ENCODE results near the gene SYS1. TPM values are rescaled to one million over a fixed set of nuclear protein-coding genes. Genes with fewer than 3 reads are reported as not detected.

SYS1 gene
- total RNA-seq, 2 donors from 2014 or later = 14.2 to 15.3 TPM

GRCh38 chr20:45354423-45355208 is 8.3 kb upstream of the SYS1 start:
- WGBS, 2 donors = 71 to 72% methylated on average over 9 of the region's 9 CpGs
- Histone ChIP-seq H3K4me3 (no peak overlapping the region), H3K4me1 (peaks cover 22% of the 10 kb centered on the region), H3K9me3 (no peaks in the 10 kb centered on the region), H3K36me3 (replicated peaks in 1 of 2; ENCODE audit: insufficient read depth in 1 of 2, low read depth in 2 of 2) (no peaks in the 10 kb centered on the region), H3K27ac (no peak overlapping the region), H3K27me3 (no peaks in the 10 kb centered on the region)
- no peak for ATAC-seq
- intact Hi-C loops (cut with DNase I) = no loop called here
- TF ChIP-seq CTCF (IDR thresholded peaks at IDR 0.05) (no peak), POLR2A (IDR thresholded peaks at IDR 0.05) (no peak)
- DNase-seq = no peak

GRCh38 chr20:45355209-45356084 is 7.5 kb upstream of the SYS1 start:
- Histone ChIP-seq H3K27ac (no peak overlapping the region), H3K9me3 (no peaks in the 10 kb centered on the region), H3K36me3 (replicated peaks in 1 of 2; ENCODE audit: insufficient read depth in 1 of 2, low read depth in 2 of 2) (no peaks in the 10 kb centered on the region), H3K4me1 (peaks cover 31% of the 10 kb centered on the region), H3K27me3 (no peaks in the 10 kb centered on the region), H3K4me3 (no peak overlapping the region)
- no peak for DNase-seq
- WGBS, 2 donors = 49 to 90% methylated on average over 5 of the region's 5 CpGs
- intact Hi-C loops (cut with DNase I) = no loop called here
- TF ChIP-seq POLR2A (IDR thresholded peaks at IDR 0.05) (no peak), CTCF (IDR thresholded peaks at IDR 0.05) (no peak)
- ATAC-seq = no peak

GRCh38 chr20:45358282-45359068 is 4.5 kb upstream of the SYS1 start:
- H3K27ac ChIP-seq = peak overlapping the region; percentile 46 to 94 (median 82)
- ATAC-seq (peak; percentile 5), DNase-seq (peak; percentile 54 to 86 (median 74))
- peaks cover 52% of the 10 kb centered on the region for H3K4me1 ChIP-seq
- 36 to 50% methylated on average over 10 of the region's 10 CpGs for WGBS, 2 donors
- TF ChIP-seq CTCF (IDR thresholded peaks at IDR 0.05) (peak in 1 of 7 experiments; percentile 8), POLR2A (IDR thresholded peaks at IDR 0.05) (peak in 2 of 3 donors; percentile 34 to 44)
- no peak overlapping the region for H3K4me3 ChIP-seq
- H3K9me3 ChIP-seq = no peaks in the 10 kb centered on the region
- H3K36me3 ChIP-seq (replicated peaks in 1 of 2; ENCODE audit: insufficient read depth in 1 of 2, low read depth in 2 of 2) = no peaks in the 10 kb centered on the region
- no peaks in the 10 kb centered on the region for H3K27me3 ChIP-seq
- intact Hi-C loops (cut with DNase I) = no loop called here

GRCh38 chr20:45359069-45359405 is 3.9 kb upstream of the SYS1 start:
- peak overlapping the region; percentile 72 to 94 (median 82) for H3K27ac ChIP-seq
- H3K27me3 ChIP-seq = no peaks in the 10 kb centered on the region
- ATAC-seq = no peak
- no peaks in the 10 kb centered on the region for H3K9me3 ChIP-seq
- TF ChIP-seq POLR2A (IDR thresholded peaks at IDR 0.05) = no peak
- TF ChIP-seq CTCF (IDR thresholded peaks at IDR 0.05) = no peak
- H3K4me3 ChIP-seq = no peak overlapping the region
- peaks cover 57% of the 10 kb centered on the region for H3K4me1 ChIP-seq
- DNase-seq = peak in 3 of 4 donors; percentile 57 to 78 (median 65)
- intact Hi-C loops (cut with DNase I) = no loop called here
- 57 to 60% methylated on average over 7 of the region's 7 CpGs for WGBS, 2 donors
- H3K36me3 ChIP-seq (replicated peaks in 1 of 2; ENCODE audit: insufficient read depth in 1 of 2, low read depth in 2 of 2) = no peaks in the 10 kb centered on the region
